NCI-H2081 (cell line): ENCODE measurements around the gene AGPAT4.
A peak's percentile ranks its signal among the peaks of the same experiment; 100 is the strongest.
"Not testable (repeated sequence)": the region's sequence is repeated elsewhere in the genome, so short reads cannot be mapped to it uniquely, and the experiment has no call there.

Experiments used
- DNase-seq, 2 experiments: peaks; one replicate each; lab custom pipeline; 2025; lab: John Stamatoyannopoulos, UW

The AGPAT4 gene

GRCh38 chr6:161200610-161201370 lies 73.1 kb downstream of the AGPAT4 start:
- DNase-seq: no peak

- no peak for DNase-seq
These were observed 74.0 kb downstream of the AGPAT4 start for GRCh38 chr6:161199850-161200249.

GRCh38 chr6:161198783-161199460 lies 74.9 kb downstream of the AGPAT4 start:
- no peak for DNase-seq

GRCh38 chr6:161198176-161198575 lies 75.7 kb downstream of the AGPAT4 start:
- DNase-seq: no peak

DNA sequence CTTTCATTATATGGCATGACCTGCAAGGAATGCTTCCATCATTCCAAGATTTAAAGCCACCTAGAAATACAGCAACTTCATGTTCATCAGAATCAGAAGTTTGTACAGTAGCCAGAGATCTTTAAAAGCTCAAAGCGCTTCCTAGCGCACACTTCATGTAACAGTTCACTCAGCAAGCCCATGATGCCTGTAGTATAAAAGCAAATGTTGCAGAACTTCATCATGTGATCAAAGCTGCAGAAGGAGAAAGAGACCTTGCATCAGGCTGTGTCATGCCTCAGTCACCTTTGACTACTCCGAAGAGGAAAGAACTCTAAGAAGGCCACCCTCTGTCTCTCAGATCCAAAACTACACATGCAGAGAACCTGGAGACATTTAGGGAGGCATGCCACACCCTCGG lies 78.5 kb downstream of the AGPAT4 start:
- DNase-seq: no peak

- DNase-seq: no peak
These were observed 79.5 kb downstream of the AGPAT4 start for GRCh38 chr6:161194374-161194773.

DNA sequence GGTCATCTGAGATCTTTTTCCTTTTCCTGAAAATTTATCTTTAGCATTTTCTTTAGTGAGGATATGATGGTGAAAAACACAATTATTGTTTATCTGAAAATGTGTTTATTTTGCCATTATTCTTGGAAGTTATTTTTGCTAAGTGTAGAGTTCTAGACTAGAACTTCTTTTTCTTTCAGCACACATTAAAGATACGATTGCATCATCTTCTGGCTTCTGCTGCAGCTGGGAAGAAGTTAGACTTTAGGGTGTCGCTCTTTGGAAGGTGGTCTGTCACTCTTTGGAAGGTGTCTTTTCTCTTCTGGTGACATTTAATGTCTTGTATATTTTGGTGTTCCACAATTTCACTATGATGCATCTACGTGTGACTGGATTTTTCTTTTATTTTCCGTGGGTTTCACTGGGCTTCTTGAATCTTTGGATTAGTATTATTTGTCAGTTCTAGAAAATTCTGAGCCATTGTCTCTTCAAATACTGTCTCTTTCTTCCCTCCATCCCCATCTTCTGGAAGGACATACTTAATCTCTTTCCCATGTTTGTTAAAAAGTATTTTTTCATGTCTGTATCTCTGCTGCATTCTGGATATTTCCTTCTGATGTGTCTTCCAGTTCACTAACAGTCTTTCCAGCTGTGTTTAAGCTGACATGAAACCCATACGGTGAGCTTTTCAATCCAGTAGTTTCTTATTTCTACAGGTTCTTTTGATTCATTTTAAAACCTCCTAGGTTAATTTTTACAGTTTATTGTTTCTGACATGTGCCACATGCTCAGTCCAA lies 81.0 kb downstream of the AGPAT4 start:
- DNase-seq: no peak

DNA sequence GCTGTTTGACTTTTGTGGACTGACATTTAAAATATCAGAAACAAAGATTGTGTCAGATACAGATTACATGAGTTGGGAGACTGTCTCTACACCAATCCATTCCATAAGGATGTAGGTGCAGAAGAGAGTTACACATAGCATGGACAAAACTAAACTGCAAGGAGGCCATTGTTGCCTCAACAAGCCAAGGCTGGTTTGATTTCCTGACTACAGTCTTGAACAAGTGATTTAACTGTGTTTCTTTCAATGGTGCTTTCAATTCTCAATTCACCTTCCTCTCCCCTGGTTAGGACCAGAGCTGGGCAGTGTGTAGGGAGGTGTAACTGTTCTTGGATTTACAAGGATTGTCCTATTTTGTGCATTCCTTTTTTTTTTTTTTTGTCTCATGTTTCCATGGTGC lies 82.2 kb downstream of the AGPAT4 start:
- no peak for DNase-seq

DNA sequence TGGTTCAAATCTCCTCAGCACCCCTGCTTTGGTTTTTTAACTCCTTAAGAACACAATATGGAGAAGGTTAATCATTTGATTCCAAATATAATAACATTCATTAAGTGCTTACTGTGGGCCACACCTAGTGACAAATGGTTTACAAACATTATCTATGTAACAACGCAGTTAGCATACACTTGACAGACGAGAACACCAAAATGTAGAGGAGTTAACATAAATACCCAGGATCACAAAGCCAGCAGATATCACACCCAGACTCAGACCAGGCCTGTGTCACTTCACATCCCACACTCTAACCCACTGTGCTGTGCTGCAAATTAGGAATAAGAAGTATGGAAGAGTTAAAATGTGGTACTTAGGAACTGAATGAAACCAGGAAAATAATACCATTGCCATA lies 82.9 kb downstream of the AGPAT4 start:
- DNase-seq: no peak

DNA sequence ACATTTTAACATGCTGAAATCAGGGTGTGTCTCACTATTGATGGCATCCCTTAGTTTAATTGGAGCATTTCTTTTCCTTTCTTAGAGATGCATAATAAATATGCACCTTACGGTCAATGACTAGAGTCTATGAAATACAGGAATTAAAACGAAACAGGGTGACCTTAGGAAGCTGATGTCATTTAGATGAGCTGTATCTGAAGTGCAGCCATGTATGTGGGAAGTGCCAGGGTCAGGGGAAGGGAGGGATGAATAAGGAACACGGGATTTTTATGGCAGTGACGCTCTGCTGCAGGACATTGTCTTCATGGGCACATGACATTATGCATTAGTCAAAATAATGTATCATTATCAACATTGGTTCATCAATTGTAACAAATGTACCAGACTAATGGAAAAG lies 84.0 kb downstream of the AGPAT4 start:
- DNase-seq: no peak

DNA sequence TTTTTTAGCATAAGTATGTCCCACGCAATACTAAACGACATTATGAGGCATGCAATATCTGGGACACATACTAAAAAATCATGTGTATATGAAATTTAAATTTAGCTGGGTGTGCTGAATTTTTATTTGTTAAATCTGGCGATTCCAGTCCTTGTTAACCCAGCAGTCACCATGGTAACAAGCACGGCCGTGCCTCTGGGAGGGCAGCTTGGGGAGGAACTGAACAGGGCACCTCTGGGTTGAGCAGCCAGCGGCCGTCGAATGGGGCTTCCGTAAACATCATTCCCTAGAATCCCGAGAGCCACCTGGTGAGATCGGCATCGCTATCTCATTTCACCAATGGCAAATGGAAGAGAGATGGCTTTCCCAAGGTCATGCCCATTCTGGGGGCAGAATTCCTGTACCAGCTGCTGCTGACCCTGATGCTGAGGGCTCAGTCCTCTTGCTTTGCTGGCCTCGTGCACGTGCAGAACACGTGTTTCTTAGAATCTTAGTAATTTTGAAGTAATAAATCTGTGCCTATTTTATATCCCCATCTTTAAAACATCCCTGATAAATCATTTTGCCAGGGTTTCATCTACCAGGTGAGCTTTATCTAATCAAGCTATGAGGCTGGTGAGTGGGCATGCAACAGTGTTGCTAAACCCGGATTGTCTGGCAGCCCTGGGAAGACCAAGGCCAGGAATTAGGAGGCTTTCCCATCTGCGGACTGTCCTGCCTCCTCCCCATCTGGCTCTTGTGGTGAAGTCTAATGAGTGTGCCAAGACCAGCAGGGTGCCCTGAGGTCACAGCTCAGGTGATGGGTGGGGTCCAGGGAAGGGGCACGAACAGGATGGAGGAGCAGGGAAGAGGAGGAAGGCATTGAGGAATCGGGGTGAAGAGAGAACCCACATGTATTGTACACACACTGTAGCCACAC lies 85.1 kb downstream of the AGPAT4 start:
- DNase-seq: no peak

GRCh38 chr6:161186173-161186769 lies 87.6 kb downstream of the AGPAT4 start:
- DNase-seq: no peak

DNA sequence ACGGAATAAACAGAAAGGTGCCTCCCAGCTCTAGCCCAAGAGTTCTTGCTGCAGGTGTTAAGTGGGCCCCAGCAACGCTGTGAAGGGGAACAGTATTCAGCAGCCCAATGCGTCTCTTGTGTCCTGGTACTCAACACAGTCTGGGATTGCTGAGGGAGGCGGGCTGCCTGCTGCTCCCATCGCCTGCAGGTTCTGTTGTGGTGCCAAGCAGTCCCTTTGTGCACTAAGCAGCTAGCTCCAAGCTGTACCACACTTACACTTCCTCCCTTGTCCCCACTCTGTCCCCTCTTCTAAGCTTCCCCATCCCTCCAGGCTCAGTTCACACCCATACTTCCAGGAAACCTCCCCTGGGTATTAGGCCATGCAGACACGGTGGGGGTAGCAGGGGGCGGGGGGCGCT lies 92.7 kb downstream of the AGPAT4 start:
- no peak for DNase-seq

DNA sequence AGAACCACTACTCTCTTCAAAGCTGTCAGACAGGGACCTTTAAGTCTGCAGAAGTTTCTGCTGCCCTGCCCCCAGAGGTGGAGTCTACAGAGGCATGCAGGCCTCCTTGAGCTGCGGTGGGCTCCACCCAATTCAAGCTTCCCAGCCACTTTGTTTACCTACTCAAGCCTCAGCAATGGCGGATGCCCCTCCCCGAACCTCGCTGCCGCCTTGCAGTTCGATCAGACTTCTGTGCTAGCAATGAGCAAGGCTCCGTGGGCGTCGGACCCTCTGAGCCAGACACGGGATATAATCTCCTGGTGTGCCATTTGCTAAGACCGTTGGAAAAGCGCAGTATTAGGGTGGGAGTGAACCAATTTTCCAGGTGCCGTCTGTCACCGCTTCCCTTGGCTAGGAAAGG lies 95.7 kb downstream of the AGPAT4 start:
- not testable (repeated sequence) for DNase-seq

DNA sequence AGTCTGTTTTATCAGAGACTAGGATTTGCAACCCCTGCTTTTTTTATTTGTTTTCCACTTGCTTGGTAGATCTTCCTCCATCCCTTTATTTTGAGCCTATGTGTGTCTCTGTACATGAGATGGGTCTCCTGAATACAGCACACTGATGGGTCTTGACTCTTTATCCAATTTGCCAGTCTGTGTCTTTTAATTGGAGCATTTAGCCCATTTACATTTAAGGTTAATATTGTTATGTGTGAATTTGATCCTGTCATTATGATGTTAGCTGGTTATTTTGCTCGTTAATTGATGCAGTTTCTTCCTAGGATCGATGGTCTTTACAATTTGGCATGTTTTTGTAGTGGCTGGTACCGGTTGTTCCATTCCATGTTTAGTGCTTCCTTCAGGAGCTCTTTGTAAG lies 97.4 kb downstream of the AGPAT4 start:
- DNase-seq: not testable (repeated sequence)

- not testable (repeated sequence) for DNase-seq
These were observed 101.1 kb downstream of the AGPAT4 start for GRCh38 chr6:161172769-161173168.

GRCh38 chr6:161171207-161171606 lies 102.7 kb downstream of the AGPAT4 start:
- DNase-seq: no peak

- DNase-seq: peak; percentile 31 to 47
These were observed 104.2 kb downstream of the AGPAT4 start for GRCh38 chr6:161169696-161170095.

GRCh38 chr6:161169035-161169434 lies 104.8 kb downstream of the AGPAT4 start:
- no peak for DNase-seq

GRCh38 chr6:161168281-161168891 lies 105.5 kb downstream of the AGPAT4 start:
- DNase-seq: peak; percentile 73 to 85

GRCh38 chr6:161166677-161167076 lies 107.2 kb downstream of the AGPAT4 start:
- no peak for DNase-seq
